ENCODE results near the gene ESR2. TPM values are rescaled to one million over a fixed set of nuclear protein-coding genes. Genes with fewer than 3 reads are reported as not detected.

Gene ESR2
- total RNA-seq, 1 donor from 2014 or later: not detected

DNA sequence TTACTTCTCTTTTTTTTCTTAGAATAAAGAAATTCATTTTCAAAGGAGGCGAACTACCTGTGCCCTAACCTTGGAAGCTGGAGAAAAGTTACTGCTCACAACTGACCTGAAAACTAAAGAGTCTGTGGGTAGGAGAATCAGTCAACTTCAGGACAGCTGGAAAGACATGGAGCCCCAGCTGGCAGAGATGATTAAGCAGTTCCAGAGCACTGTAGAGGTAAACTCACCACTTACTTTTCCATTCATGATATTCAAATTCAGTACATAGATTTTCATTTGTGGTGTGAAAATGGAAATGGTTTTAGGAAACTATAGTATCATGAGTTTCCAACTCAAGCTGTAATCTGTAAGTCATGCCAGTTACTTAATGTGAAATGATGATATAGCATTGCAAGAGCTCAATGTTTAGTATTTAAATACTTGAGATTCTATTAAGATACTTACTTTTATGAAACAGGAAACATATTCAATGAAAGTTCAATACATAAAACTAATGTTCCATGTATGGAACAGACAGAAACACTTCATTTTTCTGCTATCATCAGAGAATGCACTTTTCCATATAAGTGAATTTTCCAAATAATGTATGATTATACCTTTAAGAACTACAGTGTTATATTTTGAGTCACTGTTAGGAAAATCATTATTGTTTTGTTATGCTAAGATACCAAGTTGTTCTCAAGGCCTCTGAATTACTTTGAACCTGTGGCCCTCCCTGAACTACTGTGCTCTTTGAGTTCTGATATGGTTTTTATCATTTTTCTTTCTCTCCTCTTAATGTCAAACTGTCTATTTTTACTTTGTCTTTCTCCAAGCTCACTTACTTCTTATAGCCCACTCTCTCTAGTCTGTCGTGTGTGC lies 119.0 kb downstream of the ESR2 start:
- Mint-ChIP-seq H3K27ac (ENCODE audit: unreplicated experiment) (no peak overlapping the region), H3K27me3 (ENCODE audit: unreplicated experiment) (peaks cover 4% of the 10 kb centered on the region), H3K4me3 (ENCODE audit: unreplicated experiment) (no peak overlapping the region), H3K4me1 (ENCODE audit: unreplicated experiment) (no peaks in the 10 kb centered on the region), H3K9me3 (ENCODE audit: unreplicated experiment) (no peaks in the 10 kb centered on the region), H3K36me3 (ENCODE audit: low read depth, unreplicated experiment) (peaks cover under 1% of the 10 kb centered on the region)
- TF ChIP-seq CTCF (IDR thresholded peaks at IDR 0.05; ENCODE audit: unreplicated experiment): no peak
- no peak for DNase-seq (ENCODE audit: low spot score)

- TF ChIP-seq CTCF (IDR thresholded peaks at IDR 0.05; ENCODE audit: unreplicated experiment): no peak
- H3K27me3 Mint-ChIP-seq (ENCODE audit: unreplicated experiment): peaks cover 4% of the 10 kb centered on the region
These were observed 124.0 kb downstream of the ESR2 start for GRCh38 chr14:64170181-64170580.

GRCh38 chr14:64159588-64159987 lies 134.6 kb downstream of the ESR2 start:
- H3K27me3 Mint-ChIP-seq (ENCODE audit: unreplicated experiment): no peaks in the 10 kb centered on the region
- no peak overlapping the region for H3K4me3 Mint-ChIP-seq (ENCODE audit: unreplicated experiment)
- no peaks in the 10 kb centered on the region for H3K36me3 Mint-ChIP-seq (ENCODE audit: low read depth, unreplicated experiment)
- H3K27ac Mint-ChIP-seq (ENCODE audit: unreplicated experiment): no peak overlapping the region
- no peaks in the 10 kb centered on the region for H3K4me1 Mint-ChIP-seq (ENCODE audit: unreplicated experiment)
- H3K9me3 Mint-ChIP-seq (ENCODE audit: unreplicated experiment): no peaks in the 10 kb centered on the region
- DNase-seq (ENCODE audit: low spot score): no peak
- TF ChIP-seq CTCF (IDR thresholded peaks at IDR 0.05; ENCODE audit: unreplicated experiment): no peak

More at GRCh38 chr14:64170181-64170580, 124.0 kb downstream of the ESR2 start:
- Mint-ChIP-seq H3K4me3 (ENCODE audit: unreplicated experiment) (no peak overlapping the region), H3K9me3 (ENCODE audit: unreplicated experiment) (no peaks in the 10 kb centered on the region), H3K4me1 (ENCODE audit: unreplicated experiment) (no peaks in the 10 kb centered on the region), H3K27ac (ENCODE audit: unreplicated experiment) (no peak overlapping the region), H3K36me3 (ENCODE audit: low read depth, unreplicated experiment) (peaks cover 4% of the 10 kb centered on the region)
- DNase-seq (ENCODE audit: low spot score): no peak

- Mint-ChIP-seq H3K27me3 (ENCODE audit: unreplicated experiment) (no peaks in the 10 kb centered on the region), H3K9me3 (ENCODE audit: unreplicated experiment) (no peaks in the 10 kb centered on the region), H3K27ac (ENCODE audit: unreplicated experiment) (no peak overlapping the region), H3K36me3 (ENCODE audit: low read depth, unreplicated experiment) (no peaks in the 10 kb centered on the region), H3K4me3 (ENCODE audit: unreplicated experiment) (no peak overlapping the region), H3K4me1 (ENCODE audit: unreplicated experiment) (no peaks in the 10 kb centered on the region)
- no peak for DNase-seq (ENCODE audit: low spot score)
- TF ChIP-seq CTCF (IDR thresholded peaks at IDR 0.05; ENCODE audit: unreplicated experiment): no peak
These were observed 135.6 kb downstream of the ESR2 start for GRCh38 chr14:64158608-64159007.

DNA sequence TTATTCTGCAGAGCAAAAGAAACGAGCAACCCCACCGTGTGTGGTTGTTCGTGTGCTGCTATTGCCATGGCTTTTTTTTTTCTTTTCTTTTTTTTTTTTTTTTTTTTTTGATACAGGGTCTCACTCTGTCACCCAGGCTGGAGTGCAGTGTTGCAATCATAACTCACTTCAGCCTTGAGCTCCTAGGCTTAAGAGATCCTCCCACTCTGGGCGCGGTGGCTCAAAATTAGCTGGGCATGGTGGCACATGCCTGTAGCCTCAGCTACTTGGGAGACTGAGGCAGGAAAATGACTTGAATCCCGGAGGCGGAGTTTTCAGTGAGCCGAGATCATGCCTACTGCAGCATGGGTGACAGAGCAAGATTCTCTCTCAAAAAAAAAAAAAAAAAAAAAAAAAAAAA lies 144.2 kb downstream of the ESR2 start:
- DNase-seq (ENCODE audit: low spot score): no peak
- no peak for TF ChIP-seq CTCF (IDR thresholded peaks at IDR 0.05; ENCODE audit: unreplicated experiment)

More for the DNA sequence above, 144.2 kb downstream of the ESR2 start:
- H3K4me1 Mint-ChIP-seq (ENCODE audit: unreplicated experiment): no peaks in the 10 kb centered on the region
- H3K4me3 Mint-ChIP-seq (ENCODE audit: unreplicated experiment): no peak overlapping the region
- peaks cover 8% of the 10 kb centered on the region for H3K27me3 Mint-ChIP-seq (ENCODE audit: unreplicated experiment)
- no peak overlapping the region for H3K27ac Mint-ChIP-seq (ENCODE audit: unreplicated experiment)
- H3K9me3 Mint-ChIP-seq (ENCODE audit: unreplicated experiment): no peaks in the 10 kb centered on the region
- H3K36me3 Mint-ChIP-seq (ENCODE audit: low read depth, unreplicated experiment): no peaks in the 10 kb centered on the region
